Effector CD8-positive, alpha-beta T cell (primary cell): ENCODE results near the gene CELSR1.

Experiments used
- DNase-seq: peaks from one replicate; lab custom pipeline; 2025; lab: John Stamatoyannopoulos, UW

CELSR1 gene

GRCh38 chr22:46574993-46575910 lies 37.8 kb upstream of the CELSR1 start:
- no peak for DNase-seq

- DNase-seq, result no peak
Measured at GRCh38 chr22:46574438-46574992, 37.1 kb upstream of the CELSR1 start.

- DNase-seq, result no peak
Measured at GRCh38 chr22:46573781-46574437, 36.5 kb upstream of the CELSR1 start.

GRCh38 chr22:46572911-46573780 lies 35.7 kb upstream of the CELSR1 start:
- DNase-seq, result no peak

GRCh38 chr22:46571642-46572250 lies 34.3 kb upstream of the CELSR1 start:
- DNase-seq, result no peak

GRCh38 chr22:46569848-46570695 lies 32.7 kb upstream of the CELSR1 start:
- no peak for DNase-seq

GRCh38 chr22:46569055-46569847 lies 31.8 kb upstream of the CELSR1 start:
- no peak for DNase-seq

GRCh38 chr22:46568102-46568809 lies 30.8 kb upstream of the CELSR1 start:
- no peak for DNase-seq

GRCh38 chr22:46567471-46567870 lies 30.1 kb upstream of the CELSR1 start:
- no peak for DNase-seq

GRCh38 chr22:46564084-46564714 lies 26.8 kb upstream of the CELSR1 start:
- DNase-seq, result no peak

- peak; percentile 48 for DNase-seq
Measured at GRCh38 chr22:46563381-46564083, 26.1 kb upstream of the CELSR1 start.

- no peak for DNase-seq
Measured at GRCh38 chr22:46561435-46561905, 24.1 kb upstream of the CELSR1 start.

- DNase-seq, result no peak
Measured at GRCh38 chr22:46560696-46561295, 23.4 kb upstream of the CELSR1 start.

- no peak for DNase-seq
Measured at GRCh38 chr22:46557736-46558480, 20.5 kb upstream of the CELSR1 start.

- no peak for DNase-seq
Measured at GRCh38 chr22:46556775-46557174, 19.4 kb upstream of the CELSR1 start.

GRCh38 chr22:46553189-46553588 lies 15.8 kb upstream of the CELSR1 start:
- no peak for DNase-seq

- no peak for DNase-seq
Measured at GRCh38 chr22:46551996-46552395, 14.6 kb upstream of the CELSR1 start.
